HG03571 (cell line): ENCODE results near the gene CALB2.

Experiments used
- ATAC-seq: cut with Tn5 transposase; IDR thresholded peaks from one replicate; pipeline ENCODE4 v1.9.1; 2021; ENCODE audit not compliant: unreplicated experiment

The CALB2 gene

DNA sequence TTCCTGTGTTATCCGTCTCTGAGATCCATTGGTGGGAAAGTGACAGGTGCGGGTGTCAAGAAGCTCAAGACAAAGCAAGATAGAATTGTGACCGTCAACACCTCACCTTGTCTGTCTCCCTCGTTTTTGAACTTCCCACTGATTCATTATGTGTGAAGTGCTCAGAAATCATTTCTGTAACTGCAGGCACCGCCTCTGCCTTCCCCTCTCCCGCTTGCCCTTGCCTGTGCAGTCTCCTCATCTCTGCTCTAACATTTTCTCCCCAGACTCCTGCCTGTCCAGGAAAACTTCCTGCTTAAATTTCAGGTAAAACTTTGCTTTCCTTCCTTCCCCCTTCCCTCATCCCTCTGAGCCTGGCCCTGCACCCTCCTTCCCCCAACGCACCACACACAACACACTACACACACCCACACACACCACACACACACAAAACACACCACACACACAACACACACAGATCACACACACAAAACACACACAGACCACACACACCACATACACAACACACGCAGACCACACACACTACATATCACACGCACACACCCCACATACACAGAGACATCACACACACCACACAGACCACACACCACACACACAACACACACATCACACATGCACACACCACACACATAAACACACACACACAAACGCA, 25.7 kb downstream of the CALB2 start:
- no peak for ATAC-seq

DNA sequence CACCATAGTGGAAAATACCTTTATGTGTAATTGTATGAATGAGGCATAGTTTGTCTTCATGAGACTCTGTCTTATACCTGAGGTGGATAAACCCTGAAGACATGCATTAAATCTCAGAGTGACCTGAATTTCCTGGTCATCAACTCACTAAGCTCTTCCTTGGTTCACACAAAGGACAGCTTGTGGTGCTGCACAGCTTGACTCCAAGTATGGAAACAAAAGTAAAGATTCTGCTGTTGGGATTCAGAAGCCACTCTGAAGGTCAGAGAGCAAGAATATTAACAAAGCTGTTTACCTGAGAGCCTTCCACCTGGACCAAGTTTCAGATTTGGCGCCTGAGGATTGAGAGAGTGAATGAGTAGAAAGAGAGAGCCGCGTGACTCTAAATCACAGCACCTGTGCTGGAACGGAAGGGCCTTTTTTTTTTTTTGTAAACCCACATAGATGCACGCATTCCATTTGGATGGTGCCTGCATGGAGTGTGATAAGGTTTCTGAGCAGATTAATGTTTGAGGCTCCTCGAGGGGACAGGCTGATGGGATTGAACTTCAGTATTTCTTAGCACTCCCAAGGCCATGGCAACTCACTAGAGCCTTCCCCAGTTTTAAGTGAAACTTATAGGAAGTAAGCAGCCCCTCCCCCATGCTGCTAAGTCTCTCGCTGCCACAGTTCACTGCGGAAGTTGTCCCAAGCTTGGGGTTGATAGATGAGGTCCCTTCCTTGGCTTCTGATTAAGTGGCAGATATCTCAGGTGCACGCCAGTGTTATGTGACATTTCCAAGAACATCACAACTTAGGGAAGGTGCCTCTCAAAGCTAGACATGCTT, 28.7 kb downstream of the CALB2 start:
- no peak for ATAC-seq

DNA sequence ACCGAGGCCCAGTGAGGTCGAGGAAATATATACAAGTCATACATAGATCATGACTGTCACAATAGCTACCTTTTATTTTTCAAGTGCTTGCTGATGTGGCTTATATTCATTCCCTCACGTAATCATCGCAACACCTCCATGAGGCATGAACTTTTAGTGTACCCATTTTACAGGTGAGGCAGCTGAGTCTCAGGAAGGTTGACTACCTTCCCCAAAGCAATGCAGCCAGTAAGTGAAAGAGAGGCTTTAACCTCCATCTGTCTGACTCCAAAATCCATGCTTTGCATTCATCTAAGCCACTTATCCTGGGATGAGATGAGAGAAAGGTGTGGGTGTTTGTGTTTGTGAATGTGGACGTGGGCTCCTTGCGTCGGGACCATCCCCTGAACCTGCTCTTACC, 30.8 kb downstream of the CALB2 start:
- no peak for ATAC-seq

DNA sequence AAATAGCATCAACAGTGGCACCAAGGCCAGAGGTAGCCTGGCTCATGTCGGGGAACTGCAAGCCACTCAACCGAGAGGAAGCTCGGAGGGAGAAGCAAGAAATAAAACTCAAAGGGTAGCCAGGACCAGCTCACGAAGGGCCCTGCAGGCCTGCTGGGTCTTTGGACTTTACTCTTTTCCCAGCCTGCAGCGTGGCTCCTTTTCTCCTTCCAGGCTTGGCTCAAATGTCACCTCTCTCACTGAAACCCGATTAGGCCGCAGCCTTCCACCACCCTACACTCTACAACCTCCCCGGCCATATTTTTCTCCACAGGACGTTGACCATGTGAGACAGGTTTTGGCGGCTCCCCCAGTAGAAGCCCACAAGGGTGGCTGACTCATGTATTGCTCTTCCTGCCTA, 38.1 kb downstream of the CALB2 start:
- ATAC-seq = no peak

- ATAC-seq = no peak
Observed at GRCh38 chr16:71399801-71400563, 41.5 kb downstream of the CALB2 start.

DNA sequence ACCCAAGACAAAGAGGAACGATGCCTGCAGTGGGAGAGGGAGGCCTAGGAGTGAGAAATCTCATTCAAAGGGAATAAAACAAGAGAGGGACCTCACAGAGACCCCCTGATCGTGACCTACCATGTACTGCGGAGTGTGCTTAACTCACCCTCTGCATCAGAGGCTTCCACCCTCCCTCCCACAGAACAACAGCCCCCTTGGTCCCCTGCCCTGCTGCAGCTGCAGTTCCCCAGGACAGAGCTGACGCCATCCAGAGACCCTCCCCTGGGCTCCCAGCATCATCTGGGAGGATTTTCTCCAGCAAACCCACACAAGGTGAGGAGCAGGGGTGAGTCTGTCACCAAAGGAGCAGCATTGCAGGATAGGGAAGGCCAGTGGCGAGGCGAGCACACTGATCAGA, 43.5 kb downstream of the CALB2 start:
- no peak for ATAC-seq

DNA sequence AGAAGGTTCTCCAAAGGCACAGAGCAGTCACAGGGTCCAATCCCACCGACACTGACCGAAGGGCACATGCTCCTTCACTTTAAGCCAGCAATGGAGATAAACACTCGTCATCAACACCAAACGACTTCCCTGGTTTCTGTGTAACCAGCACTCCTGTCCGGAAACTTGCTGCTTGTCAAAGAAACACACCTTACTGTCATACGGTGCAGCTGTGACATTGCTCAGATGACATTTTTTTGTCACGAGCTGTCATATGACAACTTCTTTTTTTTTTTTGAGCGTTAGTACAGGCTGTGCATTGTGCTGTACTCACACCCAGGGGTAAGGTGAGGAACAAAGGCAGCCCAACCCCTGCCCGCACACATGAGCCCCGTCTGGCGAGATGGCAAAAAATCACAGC, 44.2 kb downstream of the CALB2 start:
- ATAC-seq = no peak

- ATAC-seq = no peak
Observed at GRCh38 chr16:71404364-71404763, 45.8 kb downstream of the CALB2 start.

- no peak for ATAC-seq
Observed at GRCh38 chr16:71406316-71406715, 47.8 kb downstream of the CALB2 start.

DNA sequence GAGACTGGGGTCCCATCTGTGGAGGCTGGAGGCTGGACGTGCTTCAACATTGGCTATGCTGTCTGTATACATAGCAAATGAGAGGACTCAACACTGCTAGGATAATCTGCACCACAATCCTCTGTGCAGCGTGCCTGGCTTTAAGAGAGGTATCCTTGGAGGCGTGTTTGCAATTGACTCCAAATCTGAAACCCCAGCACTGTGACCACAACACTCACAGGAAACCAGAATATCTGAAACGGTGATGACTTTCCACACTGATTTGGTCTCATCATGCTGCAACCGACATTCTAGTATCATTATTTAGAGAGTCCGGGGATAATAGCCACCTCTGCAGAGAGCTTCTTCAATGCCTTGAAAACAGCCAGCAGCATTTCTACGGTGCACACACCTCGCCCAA, 48.2 kb downstream of the CALB2 start:
- no peak for ATAC-seq

- ATAC-seq = no peak
Observed at GRCh38 chr16:71407731-71408130, 49.2 kb downstream of the CALB2 start.

GRCh38 chr16:71408536-71408935, 50.0 kb downstream of the CALB2 start:
- ATAC-seq = no peak

DNA sequence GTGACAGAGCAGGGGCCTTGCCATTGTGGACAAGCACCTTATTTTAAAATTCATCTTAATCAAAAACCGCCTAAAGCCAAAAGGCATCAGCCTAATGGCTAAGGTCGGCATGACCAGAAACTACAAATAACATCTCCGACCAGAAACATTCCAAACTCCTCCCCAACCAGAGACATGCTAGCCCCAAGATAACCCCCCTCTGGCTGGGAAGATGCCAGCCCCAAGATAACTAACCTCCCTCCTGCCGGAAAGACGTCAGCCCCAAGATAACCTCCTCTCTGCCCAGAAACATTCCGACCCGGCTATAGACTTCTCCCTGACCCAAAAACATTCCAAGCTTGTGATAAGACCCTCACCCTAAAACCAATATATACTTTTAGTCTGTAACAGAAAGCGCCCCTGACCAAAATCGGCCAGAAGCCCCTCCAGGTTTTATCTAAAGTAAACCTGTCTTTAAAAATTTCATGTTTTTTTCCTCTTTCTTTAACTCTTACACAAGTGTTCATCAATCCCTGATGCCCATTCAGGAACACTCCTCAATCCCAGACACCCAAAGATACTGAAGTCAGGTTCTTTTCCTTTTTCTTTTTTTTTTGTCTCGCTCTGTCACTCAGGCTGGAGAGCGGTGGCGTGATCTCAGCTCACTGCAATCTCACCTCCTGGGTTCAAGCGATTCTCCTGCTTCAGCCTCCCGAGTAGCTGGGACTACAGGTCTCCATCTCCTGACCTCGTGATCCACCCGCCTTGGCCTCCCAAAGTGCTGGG, 50.7 kb downstream of the CALB2 start:
- ATAC-seq = no peak

GRCh38 chr16:71410146-71410545, 51.6 kb downstream of the CALB2 start:
- ATAC-seq = no peak

GRCh38 chr16:71412270-71413160, 54.0 kb downstream of the CALB2 start:
- no peak for ATAC-seq

- ATAC-seq = no peak
Observed at GRCh38 chr16:71413341-71413740, 54.8 kb downstream of the CALB2 start.

GRCh38 chr16:71414038-71414437, 55.5 kb downstream of the CALB2 start:
- ATAC-seq = no peak

DNA sequence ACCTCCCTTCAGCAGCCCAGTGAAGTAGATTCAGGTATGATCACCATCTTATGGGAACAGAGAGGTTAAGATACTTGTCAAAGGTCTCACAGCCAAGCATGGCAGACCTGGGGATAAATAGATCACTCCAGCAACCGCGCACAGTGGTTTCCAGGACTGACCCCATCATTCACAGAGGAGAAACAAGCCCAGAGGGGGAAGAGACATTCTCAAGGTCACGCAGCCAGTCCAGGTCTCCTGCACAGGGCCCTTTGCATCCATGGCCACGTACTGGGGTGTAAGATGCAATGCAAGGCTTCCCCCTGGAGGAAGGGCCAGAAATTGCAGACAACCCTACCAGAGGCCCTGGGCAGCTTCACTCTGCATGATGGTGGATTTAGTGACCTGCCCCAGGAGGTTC, 63.4 kb downstream of the CALB2 start:
- no peak for ATAC-seq

- ATAC-seq = no peak
Observed at GRCh38 chr16:71423016-71423415, 64.5 kb downstream of the CALB2 start.

DNA sequence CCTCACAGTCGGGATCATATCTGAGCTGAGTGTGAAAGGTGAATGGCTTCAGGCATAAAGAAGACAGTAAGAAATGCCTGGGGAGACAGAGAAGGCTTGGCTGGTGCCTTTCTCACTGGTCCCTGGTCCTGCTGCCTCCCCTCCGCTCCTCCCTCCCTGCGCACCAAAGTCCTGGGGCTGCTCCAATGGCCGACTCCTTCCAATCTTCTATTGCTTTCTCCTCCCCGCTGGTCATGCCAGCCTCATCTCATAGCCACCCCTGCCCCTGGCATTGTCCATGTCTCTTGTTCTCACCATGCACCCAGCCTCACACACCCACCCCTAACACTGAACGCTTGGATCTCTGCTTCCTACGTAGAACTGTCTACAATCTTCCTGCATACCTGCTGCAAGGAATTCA, 65.3 kb downstream of the CALB2 start:
- ATAC-seq = no peak
